DMS79 treated with DMSO at 0.1 percent for 48 hours (cell line): ENCODE measurements around the gene BCAS3.

ENCODE experiments used
- DNase-seq: peaks from one replicate; lab custom pipeline; 2025; lab: John Stamatoyannopoulos, UW

Gene BCAS3

GRCh38 chr17:61225178-61225882, 547.7 kb downstream of the BCAS3 start:
- no peak for DNase-seq

DNA sequence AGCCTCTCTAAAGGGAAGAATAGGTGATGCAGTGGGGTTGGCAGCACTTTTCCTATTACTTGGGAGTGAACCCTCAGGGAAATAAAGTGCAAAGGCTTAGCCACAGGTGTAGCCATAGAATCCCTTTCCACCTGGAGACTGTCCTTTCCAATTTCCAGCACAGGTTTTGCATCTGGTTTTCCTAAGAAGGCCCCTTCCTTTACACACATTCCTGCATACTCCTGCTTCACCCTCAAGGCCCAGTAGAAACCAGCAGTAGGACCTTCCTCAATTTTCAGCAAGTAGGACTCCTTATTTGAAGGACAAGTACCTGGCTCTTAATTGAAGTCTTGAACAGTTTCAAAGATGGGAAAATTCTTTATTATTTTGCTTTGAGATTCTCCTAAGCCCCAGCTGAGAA, 550.2 kb downstream of the BCAS3 start:
- no peak for DNase-seq

GRCh38 chr17:61230461-61230860, 552.8 kb downstream of the BCAS3 start:
- no peak for DNase-seq

- no peak for DNase-seq
These were observed 553.5 kb downstream of the BCAS3 start for GRCh38 chr17:61230972-61231820.

DNA sequence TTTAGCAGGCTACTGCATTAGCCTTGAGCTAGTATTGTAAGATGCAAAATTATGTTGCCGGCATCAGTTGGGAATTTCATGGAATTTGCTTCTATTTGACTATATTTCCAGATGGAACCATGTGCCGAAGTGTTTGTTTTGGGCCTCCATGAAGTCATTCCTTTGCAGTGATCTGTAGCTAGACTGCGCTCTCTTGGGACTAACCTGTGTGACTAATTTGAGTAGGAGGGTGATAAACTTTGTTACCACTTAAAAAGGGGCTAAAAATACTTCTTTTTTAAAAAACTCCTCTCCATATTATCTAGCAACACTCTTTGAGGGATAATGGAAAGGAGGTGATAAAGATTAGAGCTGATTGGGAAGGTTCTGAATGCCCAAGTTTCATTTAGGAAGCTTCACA, 555.2 kb downstream of the BCAS3 start:
- no peak for DNase-seq

- no peak for DNase-seq
These were observed 556.5 kb downstream of the BCAS3 start for GRCh38 chr17:61233991-61234750.

DNA sequence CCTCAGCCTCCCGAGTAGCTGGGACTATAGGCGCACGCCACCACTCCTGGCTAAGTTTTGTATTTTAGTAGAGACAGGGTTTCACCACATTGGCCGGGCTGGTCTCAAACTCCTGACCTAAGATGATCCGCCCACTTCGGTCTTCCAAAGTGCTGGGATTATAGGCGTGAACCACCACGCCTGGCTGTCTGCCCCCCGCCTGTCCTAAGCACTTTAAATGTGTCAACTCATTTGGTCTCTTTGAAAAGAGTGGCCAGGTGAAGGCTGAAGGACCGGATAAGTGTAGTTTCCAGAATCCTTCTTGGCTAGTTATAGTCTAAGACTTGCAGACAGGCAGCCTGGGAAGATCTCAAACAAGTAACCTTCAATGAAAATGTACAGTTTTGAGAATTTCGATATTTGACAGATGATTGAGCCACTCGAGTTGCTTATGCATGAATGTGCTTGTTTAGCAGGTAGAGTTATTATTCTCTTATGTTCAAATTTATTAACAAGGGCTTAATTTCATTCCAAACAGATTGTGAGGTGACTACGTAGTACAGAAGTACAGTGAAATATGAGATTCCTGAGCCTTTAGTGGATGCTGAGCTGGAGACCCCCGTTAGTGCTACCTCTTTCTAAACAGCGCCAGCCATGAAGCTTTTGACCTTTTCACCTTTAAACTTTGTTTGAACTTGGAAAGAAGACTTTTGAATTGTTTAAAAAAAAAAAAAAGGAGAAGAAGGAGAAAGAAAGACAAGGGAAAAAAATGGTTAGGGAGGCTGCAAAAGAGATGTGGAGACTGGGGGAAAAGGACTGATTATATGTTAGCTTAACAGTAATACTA, 557.6 kb downstream of the BCAS3 start:
- no peak for DNase-seq

GRCh38 chr17:61235827-61236197, 558.2 kb downstream of the BCAS3 start:
- no peak for DNase-seq

GRCh38 chr17:61237275-61237674, 559.6 kb downstream of the BCAS3 start:
- no peak for DNase-seq

- DNase-seq, result no peak
These were observed 560.8 kb downstream of the BCAS3 start for GRCh38 chr17:61238455-61238933.

DNA sequence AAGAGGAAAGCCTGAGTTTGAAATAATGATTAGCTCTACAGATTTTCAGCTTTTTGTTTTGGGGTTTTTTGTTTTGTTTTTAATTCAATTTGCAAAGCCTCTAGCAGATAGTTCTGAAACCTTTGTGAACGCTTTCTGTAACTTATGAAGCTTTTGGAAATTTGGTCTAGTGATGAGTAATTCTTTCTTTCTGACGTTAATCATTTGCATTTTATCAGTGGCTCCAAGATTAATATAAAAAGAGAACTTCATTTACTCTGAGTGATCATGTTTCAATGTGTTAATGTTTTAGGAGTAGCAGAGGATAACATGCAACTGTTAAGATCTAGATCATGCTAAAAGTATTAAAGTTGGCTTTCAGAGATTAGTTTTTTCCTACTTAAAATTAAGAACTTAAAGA, 561.7 kb downstream of the BCAS3 start:
- DNase-seq, result no peak

DNA sequence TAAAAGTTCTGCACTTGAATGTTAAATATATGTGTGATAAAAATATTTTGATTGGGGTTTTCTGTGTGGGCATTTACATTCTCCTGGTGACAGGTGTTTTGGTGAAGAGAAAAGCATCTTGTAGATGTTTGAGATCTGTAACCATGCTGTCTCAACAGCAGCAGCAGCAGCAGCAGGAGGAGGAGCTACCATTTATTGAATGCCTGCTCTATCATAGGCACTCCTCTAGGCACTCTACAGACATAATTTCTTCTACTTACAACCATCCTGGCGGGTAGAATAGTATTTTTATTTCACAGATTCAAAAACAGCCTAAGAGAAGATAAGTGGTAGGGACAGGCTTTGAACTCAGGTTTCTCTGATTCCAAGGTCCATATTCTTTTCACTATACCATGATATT, 562.3 kb downstream of the BCAS3 start:
- no peak for DNase-seq

DNA sequence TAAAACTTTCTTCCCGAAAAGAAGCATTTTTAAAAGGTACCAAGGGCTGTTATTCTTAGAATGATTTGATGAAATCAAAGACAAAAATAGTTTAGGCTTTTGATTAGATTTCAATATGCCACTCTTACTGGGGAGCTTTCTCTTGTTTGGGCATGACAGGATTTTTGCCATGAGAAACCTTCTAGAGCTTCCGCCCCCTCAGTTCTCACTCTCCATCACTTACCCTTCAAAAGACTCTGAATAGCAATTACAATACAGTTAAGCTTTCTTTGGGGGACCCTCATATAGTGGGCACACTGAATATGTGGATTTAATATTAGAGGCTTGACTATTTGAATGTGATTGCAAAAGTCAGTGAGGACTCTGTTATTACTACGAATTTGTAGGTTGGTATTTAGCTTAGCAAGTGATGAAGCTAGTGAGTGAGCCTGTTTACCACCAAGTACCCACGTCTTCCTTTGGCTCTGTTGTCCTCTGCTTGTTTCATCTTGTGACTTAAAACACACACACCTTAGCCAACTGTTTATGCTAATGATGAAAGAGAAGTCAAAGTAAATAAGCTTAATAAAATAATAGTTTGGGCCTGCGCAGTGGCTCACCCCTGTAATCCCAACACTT, 563.3 kb downstream of the BCAS3 start:
- DNase-seq, result no peak

DNA sequence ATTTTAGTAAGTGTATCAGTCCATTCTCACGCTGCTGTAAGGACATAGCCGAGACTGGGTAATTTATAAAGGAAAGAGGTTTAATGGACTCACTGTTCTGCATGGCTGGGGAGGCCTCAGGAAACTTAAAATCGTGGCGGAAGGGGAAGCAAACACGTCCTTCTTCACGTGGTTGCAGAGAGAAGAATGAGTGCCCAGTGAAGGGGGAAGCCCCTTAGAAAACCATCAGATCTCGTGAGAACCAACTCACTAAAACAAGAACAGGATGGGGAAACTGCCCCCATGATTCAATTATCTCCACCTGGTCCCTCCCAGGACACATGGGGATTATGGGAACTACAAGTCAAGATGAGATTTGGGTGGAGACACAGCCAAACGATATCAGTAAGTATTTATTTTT, 567.3 kb downstream of the BCAS3 start:
- peak; percentile 33 for DNase-seq

DNA sequence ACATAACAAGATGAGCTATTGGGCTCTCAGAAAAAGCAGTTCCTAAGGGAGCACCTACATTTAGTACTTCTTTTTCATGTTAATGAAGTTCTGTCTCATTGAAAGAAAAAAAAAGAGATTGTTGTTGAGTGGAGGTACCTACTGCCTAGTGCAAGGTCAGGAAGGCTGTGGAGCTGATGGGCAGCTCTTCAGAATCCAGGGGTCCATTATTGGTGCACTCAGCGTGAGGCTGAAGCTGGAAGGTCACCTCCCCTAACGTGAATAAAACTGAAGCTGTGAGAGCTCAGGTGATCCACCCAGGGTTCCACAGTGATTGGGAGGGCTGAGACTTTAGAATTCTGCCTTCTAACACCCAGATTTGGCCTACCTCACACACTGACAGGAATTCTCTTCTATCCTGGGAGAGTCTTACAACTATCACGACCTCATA, 568.1 kb downstream of the BCAS3 start:
- DNase-seq, result peak; percentile 40

GRCh38 chr17:61247439-61247838, 569.8 kb downstream of the BCAS3 start:
- DNase-seq, result peak; percentile 84

DNA sequence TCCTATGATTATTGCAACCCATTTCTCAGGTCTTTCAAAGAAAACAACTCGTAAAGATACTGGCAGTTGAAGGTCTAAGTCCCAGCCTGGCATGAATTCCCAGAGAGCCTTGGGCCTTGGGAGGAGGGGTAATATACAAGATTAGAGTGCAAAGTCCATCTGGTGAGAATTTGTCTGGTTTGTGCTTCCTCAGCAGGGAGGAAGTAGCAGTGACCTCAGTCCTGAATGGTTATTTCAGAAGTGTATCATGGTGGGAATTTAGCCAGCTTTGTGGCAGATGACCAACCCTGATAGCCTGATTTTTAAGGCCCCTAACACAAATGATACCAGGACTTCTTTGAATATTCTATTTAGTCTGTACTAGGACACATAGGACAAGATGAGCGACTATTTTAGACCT, 570.7 kb downstream of the BCAS3 start:
- no peak for DNase-seq

DNA sequence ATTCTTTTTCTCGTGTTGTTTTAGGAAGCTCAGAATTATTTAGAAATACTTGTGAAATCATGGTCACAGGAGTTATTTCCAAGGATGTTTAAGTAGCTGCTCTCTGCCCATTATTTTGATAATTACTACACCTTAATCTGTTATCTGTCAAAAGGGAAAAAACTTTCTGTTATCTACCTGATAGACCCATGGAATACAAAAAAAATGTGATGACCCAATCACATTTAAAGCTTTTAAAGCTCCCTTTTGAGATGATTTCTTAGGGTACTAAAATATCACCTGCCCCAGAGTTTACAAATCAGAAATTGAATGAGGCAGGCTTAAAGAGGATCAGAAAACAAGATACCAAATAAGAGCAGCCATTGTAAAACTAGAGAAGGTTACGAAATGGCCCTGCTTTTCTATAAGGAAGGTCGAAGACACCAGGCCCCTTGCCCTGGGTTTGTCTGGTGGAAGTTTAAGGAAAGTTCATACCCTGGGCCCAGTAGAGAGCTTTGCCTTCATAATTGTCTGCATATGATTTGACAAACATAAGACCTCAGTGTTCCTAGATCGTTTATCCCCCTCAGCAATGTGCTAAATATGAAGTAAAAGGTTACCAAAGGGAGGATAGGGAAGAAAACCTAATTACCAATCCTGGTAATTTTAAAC, 572.1 kb downstream of the BCAS3 start:
- DNase-seq, result no peak

DNA sequence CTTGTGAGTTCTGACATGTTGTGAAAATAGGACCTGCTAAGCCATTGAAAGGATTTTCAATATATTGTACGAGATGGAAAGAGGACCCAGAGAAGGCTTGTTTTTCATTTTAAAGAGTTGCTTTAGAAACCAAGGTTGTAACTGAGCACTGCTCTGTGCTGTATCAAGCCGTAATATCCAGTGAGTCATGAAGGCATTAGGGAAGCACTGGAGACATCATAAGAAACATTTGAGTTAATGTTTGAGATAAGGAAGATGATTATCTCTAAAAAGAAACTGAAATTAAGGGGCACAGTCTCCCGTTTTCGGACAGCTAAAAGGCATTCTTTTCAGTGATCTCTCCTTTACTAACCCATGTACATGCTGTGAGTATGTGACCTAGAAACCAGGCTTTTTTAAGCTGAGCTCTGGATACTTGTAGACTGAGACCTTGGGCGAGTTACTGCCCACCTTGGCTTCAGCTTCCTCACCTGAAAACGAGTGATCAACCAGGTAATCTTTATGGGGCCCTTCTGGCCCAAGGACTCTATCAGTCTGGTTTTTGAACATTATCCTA, 572.8 kb downstream of the BCAS3 start:
- DNase-seq, result no peak
